Glomerular visceral epithelial cell (primary cell): ENCODE data around the gene FAM81B.
A peak's percentile ranks its signal among the peaks of the same experiment; 100 is the strongest.
"Not testable (repeated sequence)": the region's sequence is repeated elsewhere in the genome, so short reads cannot be mapped to it uniquely, and the experiment has no call there.

Experiments used
- DNase-seq: peaks from one replicate; pipeline ENCODE4 v3.0.0-alpha.2; 2016; ENCODE audit errors: extremely low spot score

FAM81B gene, protein sequence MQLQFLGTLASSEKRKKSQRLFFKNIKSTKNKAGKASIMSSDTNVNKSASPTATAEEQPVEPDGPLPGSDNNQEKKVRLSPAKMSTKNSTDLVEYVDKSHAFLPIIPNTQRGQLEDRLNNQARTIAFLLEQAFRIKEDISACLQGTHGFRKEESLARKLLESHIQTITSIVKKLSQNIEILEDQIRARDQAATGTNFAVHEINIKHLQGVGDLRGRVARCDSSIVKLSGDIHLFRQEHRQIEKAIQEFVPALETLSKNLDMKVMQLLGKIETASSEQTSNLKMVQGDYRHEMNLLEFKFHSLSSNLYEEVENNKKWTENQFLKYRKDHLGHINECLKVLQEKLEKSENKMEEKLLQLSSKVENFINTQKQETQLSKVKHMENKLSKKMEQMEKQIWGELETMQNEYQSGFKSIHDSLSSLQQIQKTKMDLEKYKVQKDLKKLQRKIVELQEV

GRCh38 chr5:95390812-95391492, at the start of gene FAM81B:
Gene FAM81B (plus strand): TSS chr5:95391366. CDS start chr5:95391390, 24 bp downstream.
- DNase-seq, result no peak

GRCh38 chr5:95341444-95341843, 49.7 kb upstream of the FAM81B start:
- DNase-seq, result not testable (repeated sequence)

GRCh38 chr5:95347506-95348120, 43.6 kb upstream of the FAM81B start:
- no peak for DNase-seq

- DNase-seq, result no peak
These were observed 40.5 kb upstream of the FAM81B start for GRCh38 chr5:95350631-95351030.

GRCh38 chr5:95352691-95353090, 38.5 kb upstream of the FAM81B start:
- DNase-seq, result no peak

GRCh38 chr5:95358320-95358719, 32.8 kb upstream of the FAM81B start:
- DNase-seq, result no peak

GRCh38 chr5:95358848-95359247, 32.3 kb upstream of the FAM81B start:
- DNase-seq, result no peak

DNA sequence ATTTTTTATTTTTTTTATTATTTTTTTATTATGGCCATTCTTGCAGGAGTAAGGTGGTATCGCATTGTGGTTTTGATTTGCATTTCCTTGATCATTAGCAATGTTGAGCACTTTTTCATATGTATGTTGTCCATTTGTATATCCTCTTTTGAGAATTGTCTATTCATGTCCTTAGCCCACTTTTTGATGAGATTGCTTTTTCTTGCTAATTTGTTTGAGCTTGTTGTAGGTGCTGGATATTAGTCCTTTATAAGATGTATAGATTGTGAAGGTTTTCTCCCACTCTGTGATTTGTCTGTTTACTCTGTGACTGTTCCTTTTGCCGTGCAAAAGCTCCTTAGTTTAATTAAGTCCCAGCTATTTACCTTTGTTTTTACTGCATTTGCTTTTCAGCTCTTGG, 30.5 kb upstream of the FAM81B start:
- DNase-seq, result not testable (repeated sequence)

GRCh38 chr5:95365302-95366095, 25.7 kb upstream of the FAM81B start:
- no peak for DNase-seq

DNA sequence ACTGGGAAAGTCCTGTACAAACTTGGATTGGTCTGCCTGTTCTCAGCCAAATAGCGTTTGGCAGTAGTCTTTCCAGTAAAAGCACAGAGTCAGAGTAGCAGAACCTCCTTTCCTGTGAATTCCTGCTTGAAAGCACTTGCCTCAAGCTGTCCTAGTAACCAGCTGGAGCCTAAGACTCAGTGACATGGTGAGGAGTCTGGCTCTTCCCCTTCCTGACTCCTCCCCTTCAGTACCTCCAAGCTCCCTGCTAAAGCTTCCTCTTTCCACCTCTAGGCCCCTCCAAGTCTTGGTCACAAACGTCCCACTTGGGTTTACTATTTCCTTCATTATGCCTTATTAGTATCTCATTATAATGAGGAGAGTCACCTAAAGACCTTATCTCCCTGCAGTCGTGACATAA, 21.4 kb upstream of the FAM81B start:
- DNase-seq, result no peak

DNA sequence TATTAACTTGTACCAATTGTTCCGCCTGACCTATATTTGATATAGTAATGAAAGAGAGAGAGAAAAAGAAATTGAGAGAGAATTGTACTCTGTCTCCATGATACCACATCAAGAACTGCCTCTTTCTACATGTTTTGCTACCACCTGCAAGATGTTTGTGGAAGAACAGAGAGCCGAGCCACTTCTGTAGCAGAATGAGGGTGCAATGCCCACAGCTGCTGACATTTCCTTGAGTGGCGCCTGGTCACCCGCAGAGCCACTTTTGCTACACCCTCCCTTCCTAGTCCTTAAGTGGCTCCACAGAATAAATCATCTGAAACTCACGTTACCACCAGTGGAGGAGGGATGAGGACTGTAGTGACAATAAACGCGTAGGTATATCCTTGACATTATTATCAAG, 17.1 kb upstream of the FAM81B start:
- no peak for DNase-seq

GRCh38 chr5:95375591-95375990, 15.6 kb upstream of the FAM81B start:
- no peak for DNase-seq

DNA sequence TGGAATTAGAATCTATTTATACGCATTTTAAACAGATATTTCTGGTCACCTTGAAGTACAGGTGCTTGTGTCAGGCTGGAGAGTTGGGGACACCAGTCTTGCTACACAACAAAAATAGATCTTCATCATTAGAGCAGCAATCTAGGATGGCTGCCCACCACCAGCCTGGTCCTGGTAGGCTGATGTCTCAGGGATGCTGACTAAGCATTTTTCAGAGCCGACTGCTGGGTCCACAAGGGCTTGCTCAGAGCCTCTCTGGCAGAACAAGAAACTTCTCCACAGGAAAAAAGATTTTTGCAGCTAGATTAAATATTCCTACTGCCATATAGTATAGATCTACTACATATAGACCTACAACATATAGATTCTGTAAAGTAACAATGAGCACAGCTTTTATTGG, 12.0 kb upstream of the FAM81B start:
- no peak for DNase-seq

- no peak for DNase-seq
These were observed 11.0 kb upstream of the FAM81B start for GRCh38 chr5:95380103-95380628.

GRCh38 chr5:95382801-95383200, 8.4 kb upstream of the FAM81B start:
- DNase-seq, result no peak

DNA sequence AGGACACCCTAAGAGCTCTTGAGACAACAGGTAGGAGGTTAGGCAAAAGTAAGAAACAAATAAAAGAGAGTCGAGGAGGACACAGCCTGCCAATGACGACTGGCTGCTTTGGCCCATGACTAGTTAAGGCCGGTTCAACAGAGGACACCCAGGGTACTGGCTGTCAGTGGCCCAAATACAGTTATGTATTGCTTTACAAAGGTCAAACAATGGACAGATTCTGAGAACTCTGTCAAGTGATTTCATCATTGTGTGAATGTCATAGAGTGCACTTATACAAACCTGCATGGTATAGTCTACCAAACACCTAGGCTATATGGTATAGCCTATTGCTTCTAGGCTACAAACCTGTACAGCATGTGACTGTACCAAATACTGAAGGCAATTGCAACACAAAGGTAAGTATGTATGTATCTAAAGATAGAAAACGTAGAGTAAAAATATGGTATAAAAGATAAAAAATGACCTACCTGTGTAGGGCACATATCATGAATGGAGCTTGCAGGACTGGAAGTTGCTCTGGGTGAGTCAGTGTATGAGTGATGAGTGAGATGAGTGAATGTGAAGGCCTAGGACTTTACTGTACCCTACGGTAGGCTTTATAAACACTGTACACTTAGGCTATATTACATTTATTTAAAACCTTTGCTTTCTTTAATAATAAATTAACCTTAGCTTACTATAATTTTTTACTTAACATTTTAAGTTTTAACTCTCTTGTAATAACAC, 6.5 kb upstream of the FAM81B start:
- DNase-seq, result no peak

GRCh38 chr5:95385334-95385733, 5.8 kb upstream of the FAM81B start:
- DNase-seq, result no peak

DNA sequence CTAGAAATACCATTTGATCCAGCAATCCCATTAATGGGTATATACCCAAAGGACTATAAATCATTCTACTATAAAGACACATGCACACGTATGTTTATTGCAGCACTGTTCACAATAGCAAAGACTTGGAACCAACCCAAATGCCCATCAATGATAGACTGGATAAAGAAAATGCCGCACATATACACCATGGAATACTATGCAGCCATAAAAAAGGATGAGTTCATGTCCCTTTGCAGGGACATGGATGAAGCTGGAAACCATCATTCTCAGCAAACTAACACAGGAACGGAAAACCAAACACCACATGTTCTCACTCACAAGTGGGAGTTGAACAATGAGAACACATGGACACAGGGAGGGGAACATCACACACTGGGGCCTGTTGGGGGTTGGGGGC, 799 bp downstream of the FAM81B start:
- DNase-seq, result not testable (repeated sequence)

GRCh38 chr5:95392593-95393182, 1.5 kb downstream of the FAM81B start:
- DNase-seq, result peak; percentile 34

DNA sequence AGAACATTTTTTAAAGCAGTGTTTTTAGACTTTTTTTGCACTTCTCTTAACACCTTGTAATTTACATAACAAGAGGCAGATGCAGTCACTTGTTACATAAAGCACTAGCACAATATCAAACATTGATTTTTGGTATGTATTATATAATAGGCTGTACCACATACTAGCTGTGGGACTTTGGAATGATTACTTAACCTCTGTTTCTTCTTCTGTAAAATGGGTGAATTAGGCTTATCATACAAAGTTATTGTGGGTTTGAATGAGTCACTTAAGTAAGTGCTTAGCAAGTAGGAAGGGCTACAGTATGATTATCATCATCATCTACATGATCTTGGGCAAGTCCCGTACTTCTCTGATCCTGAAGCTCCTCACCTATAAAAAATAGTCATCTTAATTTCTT, 2.1 kb downstream of the FAM81B start:
- DNase-seq, result no peak

- DNase-seq, result no peak
These were observed 7.8 kb downstream of the FAM81B start for GRCh38 chr5:95398989-95399388.
